ENCODE data around the gene SEMA3C.

Gene SEMA3C

GRCh38 chr7:80794631-80795573 is 123.9 kb downstream of the SEMA3C start:
- no CpG with 5 or more reads among the region's 10 CpGs for WGBS, 2 donors (ENCODE audit: extremely low coverage in 2 of 2, insufficient read length in 2 of 2, insufficient replicate concordance in 1 of 2)
- Histone ChIP-seq H4K8ac (ENCODE audit: low read depth, low read length) (no peak overlapping the region), H2BK5ac (ENCODE audit: low read length) (no peak overlapping the region), H3K36me3 (replicated peaks in 1 of 2; ENCODE audit: control insufficient read depth in 2 of 2, insufficient read depth in 2 of 2, low read length in 2 of 2) (peaks cover 0 to 6% of the 10 kb centered on the region in 2 donors), H3K27ac (replicated peaks; ENCODE audit: low read length) (no peak overlapping the region), H3K4me1 (ENCODE audit: control insufficient read depth in 2 of 2, insufficient read depth in 1 of 2, low read depth in 1 of 2, low read length in 2 of 2) (no peaks in the 10 kb centered on the region), H3K4me3 (ENCODE audit: low read length in 2 of 2) (no peak overlapping the region), H2AK5ac (ENCODE audit: low read depth, low read length) (no peak overlapping the region), H3K79me1 (ENCODE audit: low read depth, low read length) (no peaks in the 10 kb centered on the region), H2BK12ac (ENCODE audit: low read length) (no peak overlapping the region), H2BK15ac (ENCODE audit: low read length) (no peak overlapping the region), H3K9ac (ENCODE audit: low read depth, low read length, poor library complexity) (no peak overlapping the region), H4K91ac (ENCODE audit: low read depth, low read length, poor library complexity) (no peak overlapping the region), H3K23ac (ENCODE audit: low read depth, low read length, poor library complexity) (no peak overlapping the region), H3K18ac (ENCODE audit: low read length) (no peak overlapping the region), H3K4ac (ENCODE audit: low read length) (no peak overlapping the region), H2BK120ac (ENCODE audit: low read depth, low read length) (no peak overlapping the region), H3K14ac (ENCODE audit: low read length) (no peak overlapping the region), H3K9me3 (replicated peaks in 1 of 2; ENCODE audit: control insufficient read depth in 2 of 2, insufficient read depth in 1 of 2, low read depth in 1 of 2, low read length in 2 of 2) (no peaks in the 10 kb centered on the region), H3K4me2 (ENCODE audit: insufficient read depth, low read length, poor library complexity, severe bottlenecking) (no peak overlapping the region), H3K27me3 (ENCODE audit: control insufficient read depth in 3 of 3, insufficient read depth in 3 of 3, low read depth in 1 of 3, low read length in 3 of 3) (no peaks in the 10 kb centered on the region), H2AFZ (ENCODE audit: low read length) (no peak overlapping the region)
- DNase-seq (ENCODE audit: low spot score): no peak

DNA sequence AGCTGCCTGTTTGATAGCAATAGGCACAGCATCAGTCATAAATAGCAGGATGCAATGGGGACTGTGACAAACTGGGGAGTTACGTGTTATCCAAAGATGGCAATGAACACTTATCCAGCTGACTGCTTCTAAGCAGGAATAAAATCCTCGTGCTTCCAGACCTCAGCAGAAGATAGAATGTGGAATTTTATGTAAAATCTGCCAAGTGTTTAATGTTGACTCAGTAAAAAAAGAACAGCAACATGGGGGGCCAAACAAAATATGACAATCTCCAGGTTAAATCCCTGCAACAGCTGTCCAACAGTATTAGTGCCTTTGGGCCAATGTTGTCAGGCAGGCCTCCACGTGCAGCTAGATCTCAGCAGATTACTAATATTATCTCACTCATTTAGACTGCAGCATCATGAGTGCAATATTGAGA is 127.3 kb downstream of the SEMA3C start:
- Histone ChIP-seq H3K4me1 (ENCODE audit: control insufficient read depth in 2 of 2, insufficient read depth in 1 of 2, low read depth in 1 of 2, low read length in 2 of 2) (no peaks in the 10 kb centered on the region), H3K79me1 (ENCODE audit: low read depth, low read length) (no peaks in the 10 kb centered on the region), H3K9ac (ENCODE audit: low read depth, low read length, poor library complexity) (no peak overlapping the region), H3K18ac (ENCODE audit: low read length) (no peak overlapping the region), H2BK12ac (ENCODE audit: low read length) (no peak overlapping the region), H4K8ac (ENCODE audit: low read depth, low read length) (no peak overlapping the region), H2AFZ (ENCODE audit: low read length) (no peak overlapping the region), H3K27ac (replicated peaks; ENCODE audit: low read length) (no peak overlapping the region), H3K14ac (ENCODE audit: low read length) (no peak overlapping the region), H2BK120ac (ENCODE audit: low read depth, low read length) (no peak overlapping the region), H2BK5ac (ENCODE audit: low read length) (no peak overlapping the region), H4K91ac (ENCODE audit: low read depth, low read length, poor library complexity) (no peak overlapping the region), H3K4me2 (ENCODE audit: insufficient read depth, low read length, poor library complexity, severe bottlenecking) (no peak overlapping the region), H3K36me3 (replicated peaks in 1 of 2; ENCODE audit: control insufficient read depth in 2 of 2, insufficient read depth in 2 of 2, low read length in 2 of 2) (peaks cover 0 to 13% of the 10 kb centered on the region in 2 donors), H2AK5ac (ENCODE audit: low read depth, low read length) (no peak overlapping the region), H3K9me3 (replicated peaks in 1 of 2; ENCODE audit: control insufficient read depth in 2 of 2, insufficient read depth in 1 of 2, low read depth in 1 of 2, low read length in 2 of 2) (no peaks in the 10 kb centered on the region), H3K4me3 (ENCODE audit: low read length in 2 of 2) (no peak overlapping the region), H3K23ac (ENCODE audit: low read depth, low read length, poor library complexity) (no peak overlapping the region), H3K4ac (ENCODE audit: low read length) (no peak overlapping the region), H2BK15ac (ENCODE audit: low read length) (no peak overlapping the region), H3K27me3 (ENCODE audit: control insufficient read depth in 3 of 3, insufficient read depth in 3 of 3, low read depth in 1 of 3, low read length in 3 of 3) (no peaks in the 10 kb centered on the region)
- no peak for DNase-seq (ENCODE audit: low spot score)
- no CpG with 5 or more reads among the region's 3 CpGs for WGBS, 2 donors (ENCODE audit: extremely low coverage in 2 of 2, insufficient read length in 2 of 2, insufficient replicate concordance in 1 of 2)

- H4K91ac ChIP-seq (ENCODE audit: low read depth, low read length, poor library complexity): no peak overlapping the region
Measured at GRCh38 chr7:80790877-80791276, 128.0 kb downstream of the SEMA3C start.

DNA sequence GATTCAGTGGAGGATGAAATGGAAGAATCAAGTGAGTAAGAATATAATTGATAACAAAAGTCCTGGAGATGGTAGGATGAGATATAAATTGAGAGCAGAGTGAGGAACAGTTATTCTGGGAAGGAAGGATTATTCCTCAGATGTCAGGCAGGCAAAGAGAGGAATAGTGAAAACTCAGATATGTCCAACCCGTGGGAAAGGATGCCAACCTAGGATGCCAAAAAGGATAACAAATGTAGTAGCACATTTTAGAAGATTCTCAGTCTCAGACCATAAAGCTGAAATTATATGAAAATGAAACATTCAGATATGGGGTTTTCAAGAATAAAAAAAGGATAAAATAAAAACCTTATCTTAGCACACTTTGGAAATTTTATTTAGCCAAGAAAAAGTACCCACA is 131.1 kb downstream of the SEMA3C start:
- H3K18ac ChIP-seq (ENCODE audit: low read length): no peak overlapping the region
- H3K9me3 ChIP-seq (replicated peaks in 1 of 2; ENCODE audit: control insufficient read depth in 2 of 2, insufficient read depth in 1 of 2, low read depth in 1 of 2, low read length in 2 of 2): no peaks in the 10 kb centered on the region
- H4K91ac ChIP-seq (ENCODE audit: low read depth, low read length, poor library complexity): no peak overlapping the region
- H4K8ac ChIP-seq (ENCODE audit: low read depth, low read length): no peak overlapping the region
- H2AK5ac ChIP-seq (ENCODE audit: low read depth, low read length): no peak overlapping the region
- no CpG with 5 or more reads among the region's 1 CpG for WGBS, 2 donors (ENCODE audit: extremely low coverage in 2 of 2, insufficient read length in 2 of 2, insufficient replicate concordance in 1 of 2)
- H2BK12ac ChIP-seq (ENCODE audit: low read length): no peak overlapping the region
- H3K4me1 ChIP-seq (ENCODE audit: control insufficient read depth in 2 of 2, insufficient read depth in 1 of 2, low read depth in 1 of 2, low read length in 2 of 2): peaks cover 0 to 4% of the 10 kb centered on the region in 2 donors
- no peak overlapping the region for H3K9ac ChIP-seq (ENCODE audit: low read depth, low read length, poor library complexity)
- no peak overlapping the region for H3K4me2 ChIP-seq (ENCODE audit: insufficient read depth, low read length, poor library complexity, severe bottlenecking)
- no peak overlapping the region for H3K14ac ChIP-seq (ENCODE audit: low read length)
- DNase-seq (ENCODE audit: low spot score): no peak
- no peak overlapping the region for H3K4me3 ChIP-seq (ENCODE audit: low read length in 2 of 2)
- H3K23ac ChIP-seq (ENCODE audit: low read depth, low read length, poor library complexity): no peak overlapping the region
- H3K27ac ChIP-seq (replicated peaks; ENCODE audit: low read length): no peak overlapping the region
- no peak overlapping the region for H2BK120ac ChIP-seq (ENCODE audit: low read depth, low read length)
- H3K36me3 ChIP-seq (replicated peaks in 1 of 2; ENCODE audit: control insufficient read depth in 2 of 2, insufficient read depth in 2 of 2, low read length in 2 of 2): peaks cover 0 to 6% of the 10 kb centered on the region in 2 donors
- no peak overlapping the region for H2BK5ac ChIP-seq (ENCODE audit: low read length)
- H3K79me1 ChIP-seq (ENCODE audit: low read depth, low read length): no peaks in the 10 kb centered on the region
- no peak overlapping the region for H3K4ac ChIP-seq (ENCODE audit: low read length)
- H2BK15ac ChIP-seq (ENCODE audit: low read length): no peak overlapping the region
- no peaks in the 10 kb centered on the region for H3K27me3 ChIP-seq (ENCODE audit: control insufficient read depth in 3 of 3, insufficient read depth in 3 of 3, low read depth in 1 of 3, low read length in 3 of 3)
- H2AFZ ChIP-seq (ENCODE audit: low read length): no peak overlapping the region

More at GRCh38 chr7:80790877-80791276, 128.0 kb downstream of the SEMA3C start:
- H3K79me1 ChIP-seq (ENCODE audit: low read depth, low read length): no peaks in the 10 kb centered on the region
- no peak overlapping the region for H3K4me3 ChIP-seq (ENCODE audit: low read length in 2 of 2)
- H2AK5ac ChIP-seq (ENCODE audit: low read depth, low read length): no peak overlapping the region
- H3K23ac ChIP-seq (ENCODE audit: low read depth, low read length, poor library complexity): no peak overlapping the region
- H3K9ac ChIP-seq (ENCODE audit: low read depth, low read length, poor library complexity): no peak overlapping the region
- H3K4ac ChIP-seq (ENCODE audit: low read length): no peak overlapping the region
- H2BK15ac ChIP-seq (ENCODE audit: low read length): no peak overlapping the region
- H3K4me1 ChIP-seq (ENCODE audit: control insufficient read depth in 2 of 2, insufficient read depth in 1 of 2, low read depth in 1 of 2, low read length in 2 of 2): no peaks in the 10 kb centered on the region
- H2BK120ac ChIP-seq (ENCODE audit: low read depth, low read length): no peak overlapping the region
- no peak overlapping the region for H3K4me2 ChIP-seq (ENCODE audit: insufficient read depth, low read length, poor library complexity, severe bottlenecking)
- H2AFZ ChIP-seq (ENCODE audit: low read length): no peak overlapping the region
- no CpG with 5 or more reads among the region's 4 CpGs for WGBS, 2 donors (ENCODE audit: extremely low coverage in 2 of 2, insufficient read length in 2 of 2, insufficient replicate concordance in 1 of 2)
- H2BK12ac ChIP-seq (ENCODE audit: low read length): no peak overlapping the region
- no peak overlapping the region for H2BK5ac ChIP-seq (ENCODE audit: low read length)
- no peak overlapping the region for H3K14ac ChIP-seq (ENCODE audit: low read length)
- DNase-seq (ENCODE audit: low spot score): no peak
- no peak overlapping the region for H3K27ac ChIP-seq (replicated peaks; ENCODE audit: low read length)
- peaks cover 0 to 13% of the 10 kb centered on the region in 2 donors for H3K36me3 ChIP-seq (replicated peaks in 1 of 2; ENCODE audit: control insufficient read depth in 2 of 2, insufficient read depth in 2 of 2, low read length in 2 of 2)
- H3K18ac ChIP-seq (ENCODE audit: low read length): peak overlapping the region; percentile 38
- no peaks in the 10 kb centered on the region for H3K9me3 ChIP-seq (replicated peaks in 1 of 2; ENCODE audit: control insufficient read depth in 2 of 2, insufficient read depth in 1 of 2, low read depth in 1 of 2, low read length in 2 of 2)
- no peaks in the 10 kb centered on the region for H3K27me3 ChIP-seq (ENCODE audit: control insufficient read depth in 3 of 3, insufficient read depth in 3 of 3, low read depth in 1 of 3, low read length in 3 of 3)
- H4K8ac ChIP-seq (ENCODE audit: low read depth, low read length): no peak overlapping the region
